B cell (primary cell): ENCODE data around the gene LPIN3. TPM values are rescaled to one million over a fixed set of nuclear protein-coding genes. Genes with fewer than 3 reads are reported as not detected.

Experiments used
- ATAC-seq: fragments of 200-7000 bp; cut with Tn5 transposase; one replicate; pipeline ENCODE4 v1.10.0; 2021; ENCODE audit warnings: low read depth, mild to moderate bottlenecking, moderate number of reproducible peaks, moderate library complexity
- CTCF ChIA-PET: fragments of 350-600 bp; sonication (Branson Sonifier 250); formaldehyde crosslinking; loops from one replicate; lab custom pipeline; 2021; ENCODE audit warnings: antibody characterized with exemption, inconsistent platforms; lab: Charles Lee
- POLR2A ChIA-PET: fragments of 350-600 bp; sonication (Branson Sonifier 250); formaldehyde crosslinking; loops from one replicate; lab custom pipeline; 2021; ENCODE audit warnings: antibody characterized with exemption; lab: Charles Lee
- DNase-seq: peaks from one replicate; pipeline ENCODE4 v3.0.0; 2013
- H2AFZ ChIP-seq: 2 replicates; pipeline ENCODE4 v1.6.1; 2012; ENCODE audit warnings: mild to moderate bottlenecking, low read depth, low read length; ENCODE audit not compliant: insufficient read depth, poor library complexity, severe bottlenecking
- H3K27ac ChIP-seq, 2 donors: 1 replicate in 1 of 2; 2 replicates in 1 of 2; pipeline ENCODE4 v1.5.1; 2012 to 2013; ENCODE audit warnings: low read length in 2 of 2, mild to moderate bottlenecking in 2 of 2, moderate library complexity in 1 of 2
- H3K27me3 ChIP-seq, 4 experiments: fragments of 200-600 bp in 1 of 4; sonication (generic) in 1 of 4; replicated peaks in 1 of 4; 1 replicate in 2 of 4; 2 replicates in 2 of 4; pipeline versions ENCODE4 v1.6.1 to v1.7.0; 2013 to 2016; ENCODE audit warnings: low read length in 3 of 4, mild to moderate bottlenecking in 2 of 4, mixed read lengths in 1 of 4, moderate library complexity in 1 of 4; ENCODE audit not compliant: insufficient read depth in 4 of 4, control insufficient read depth in 3 of 4; ENCODE audit errors: control extremely low read depth in 1 of 4
- H3K36me3 ChIP-seq, 2 experiments: replicated peaks in 1 of 2; 1 replicate in 1 of 2; 2 replicates in 1 of 2; pipeline versions ENCODE4 v1.6.1 to v1.7.1; 2013; ENCODE audit warnings: low read length in 1 of 2; ENCODE audit not compliant: insufficient read depth in 2 of 2, control insufficient read depth in 1 of 2; ENCODE audit errors: control extremely low read depth in 1 of 2, extremely low read depth in 1 of 2
- H3K4me1 ChIP-seq, 2 donors: fragments of 200-600 bp in 1 of 2; sonication (generic) in 1 of 2; 1 replicate in 1 of 2; 2 replicates in 1 of 2; pipeline versions ENCODE4 v1.5.1 to v1.6.1; 2013 to 2017; ENCODE audit warnings: low read length in 2 of 2; ENCODE audit not compliant: control insufficient read depth in 2 of 2, insufficient read depth in 2 of 2
- H3K4me2 ChIP-seq: replicated peaks from 2 replicates; pipeline ENCODE3; 2012; ENCODE audit warnings: mild to moderate bottlenecking, low read depth, low read length; ENCODE audit not compliant: poor library complexity, severe bottlenecking
- H3K4me3 ChIP-seq, 5 experiments: fragments of 200-600 bp in 1 of 5; sonication (generic) in 1 of 5; 1 replicate in 3 of 5; 2 replicates in 2 of 5; pipeline versions ENCODE4 v1.5.1 to v1.7.0; 2011 to 2016; ENCODE audit warnings: low read length in 4 of 5, mild to moderate bottlenecking in 4 of 5, low read depth in 2 of 5, control low read depth in 1 of 5, moderate library complexity in 1 of 5; ENCODE audit not compliant: insufficient read depth in 1 of 5; ENCODE audit errors: control extremely low read depth in 1 of 5, extremely low read depth in 1 of 5
- H3K79me2 ChIP-seq: fragments of 200-600 bp; sonication (generic); one replicate; pipeline ENCODE4 v1.6.0; 2016; ENCODE audit warnings: low read length; ENCODE audit not compliant: control insufficient read depth, insufficient read depth
- H3K9ac ChIP-seq: fragments of 200-600 bp; sonication (generic); 2 replicates; pipeline ENCODE4 v1.6.1; 2017; ENCODE audit warnings: mild to moderate bottlenecking, low read length, moderate library complexity
- H3K9me3 ChIP-seq, 3 donors: one replicate each; pipeline versions ENCODE4 v1.6.1 to v1.7.1; 2013; ENCODE audit warnings: low read length in 2 of 3; ENCODE audit not compliant: control insufficient read depth in 2 of 3, insufficient read depth in 1 of 3; ENCODE audit errors: control extremely low read depth in 1 of 3
- H4K20me1 ChIP-seq: 2 replicates; pipeline ENCODE4 v1.6.0; 2012; ENCODE audit warnings: mild to moderate bottlenecking, low read length; ENCODE audit not compliant: insufficient read depth, control insufficient read depth, poor library complexity, severe bottlenecking
- H3K27ac Mint-ChIP-seq: one replicate; pipeline ENCODE4 v1.8.0; 2021; ENCODE audit warnings: mixed read lengths
- H3K27me3 Mint-ChIP-seq: one replicate; pipeline ENCODE4 v1.8.0; 2021; ENCODE audit warnings: mixed read lengths
- H3K4me1 Mint-ChIP-seq: one replicate; pipeline ENCODE4 v1.8.0; 2021; ENCODE audit warnings: mixed read lengths
- H3K4me3 Mint-ChIP-seq: one replicate; pipeline ENCODE4 v1.8.0; 2021; ENCODE audit warnings: mixed read lengths
- H3K9me3 Mint-ChIP-seq: one replicate; pipeline ENCODE4 v1.8.0; 2022; ENCODE audit warnings: mixed read lengths; ENCODE audit not compliant: insufficient read depth
- CTCF ChIP-seq: fragments of 200-600 bp; IDR thresholded peaks from one replicate; pipeline ENCODE4 v1.8.0; 2022; ENCODE audit warnings: antibody characterized with exemption, mild to moderate bottlenecking
- EZH2 ChIP-seq: IDR thresholded peaks from 2 replicates; pipeline ENCODE4 v1.6.1; 2012; ENCODE audit warnings: borderline replicate concordance, low read depth, mild to moderate bottlenecking, moderate library complexity, low read length; ENCODE audit not compliant: insufficient read depth, poor library complexity, severe bottlenecking
- WGBS: methylation state at CpG from one replicate; pipeline ENCODE4 v1.1.5; 2013; ENCODE audit warnings: missing lambda C conversion rate; ENCODE audit not compliant: insufficient coverage; 5-methylcytosine and 5-hydroxymethylcytosine counted together
- intact Hi-C: fragments of 100-400 bp; cut with micrococcal nuclease; formaldehyde crosslinking; loops from one replicate; pipeline ENCODE4 v1.10.0; 2022
- polyA plus RNA-seq: library from polyadenylated mRNA; depleted of rRNA; stranded (reverse); fragments of >200 nt; gene quantifications from 2 replicates; pipeline ENCODE4 v1.2.3, GENCODE V29; 2012
- total RNA-seq, 2 donors: library from RNA; stranded (reverse); fragments of 120-200 nt in 1 of 2; gene quantifications; 1 replicate in 1 of 2; 2 replicates in 1 of 2; pipeline versions ENCODE4 v1.2.3 to v1.2.4, GENCODE V29; 2013 to 2022

LPIN3 gene
- total and polyA plus RNA-seq, 2 donors (not counting 1 experiment from before 2014, with no cell fraction given) = 0.84 to 1.2 TPM

- WGBS = 90% methylated on average over 11 of the region's 11 CpGs
- H3K4me2 ChIP-seq = no peak overlapping the region
- no peaks in the 10 kb centered on the region for H3K36me3 ChIP-seq
- H3K9me3 ChIP-seq = no peaks in the 10 kb centered on the region
- Mint-ChIP-seq H3K27ac (no peak overlapping the region), H3K9me3 (no peaks in the 10 kb centered on the region), H3K27me3 (no peaks in the 10 kb centered on the region), H3K4me3 (no peak overlapping the region), H3K4me1 (no peaks in the 10 kb centered on the region)
- POLR2A ChIA-PET = no interaction called here
- no peaks in the 10 kb centered on the region for H4K20me1 ChIP-seq
- H3K27me3 ChIP-seq = no peaks in the 10 kb centered on the region
- H2AFZ ChIP-seq = no peak overlapping the region
- H3K4me1 ChIP-seq = no peaks in the 10 kb centered on the region
- no peak overlapping the region for H3K9ac ChIP-seq
- H3K27ac ChIP-seq = no peak overlapping the region
- H3K79me2 ChIP-seq = no peaks in the 10 kb centered on the region
- CTCF ChIA-PET = interaction anchor here (1.0 kb wide), 1 partner anchor 18 kb away, joined by 3 read pairs; no protein-coding TSS in a partner anchor
- H3K4me3 ChIP-seq = no peak overlapping the region
- TF ChIP-seq EZH2 (no peak), CTCF (no peak)
- ATAC-seq (peak; percentile 17), DNase-seq (no peak)
- intact Hi-C loops = no loop called here
Observed at GRCh38 chr20:41357424-41358163, 17.0 kb downstream of the LPIN3 start.

DNA sequence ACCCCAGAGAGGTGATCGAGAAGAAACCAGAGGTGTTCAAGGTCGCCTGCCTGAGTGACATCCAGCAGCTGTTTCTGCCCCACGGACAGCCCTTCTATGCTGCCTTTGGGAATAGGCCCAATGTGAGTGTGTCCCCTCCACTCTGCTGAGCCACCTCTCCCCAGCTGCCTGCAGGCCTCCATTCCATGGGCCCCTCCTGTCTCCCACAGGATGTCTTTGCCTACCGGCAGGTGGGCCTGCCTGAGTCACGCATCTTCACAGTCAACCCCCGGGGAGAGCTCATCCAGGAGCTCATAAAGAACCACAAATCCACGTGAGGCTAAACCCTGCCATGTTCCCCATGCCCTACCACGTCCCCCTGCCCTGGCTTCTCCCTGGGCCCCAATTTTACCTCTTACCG is 17.6 kb downstream of the LPIN3 start:
- no peaks in the 10 kb centered on the region for H3K9me3 Mint-ChIP-seq

More for the DNA sequence above, 17.6 kb downstream of the LPIN3 start:
- Histone ChIP-seq H3K4me2 (no peak overlapping the region), H4K20me1 (no peaks in the 10 kb centered on the region), H2AFZ (no peak overlapping the region), H3K27ac (no peak overlapping the region), H3K9me3 (no peaks in the 10 kb centered on the region), H3K9ac (no peak overlapping the region), H3K36me3 (no peaks in the 10 kb centered on the region), H3K4me1 (no peaks in the 10 kb centered on the region), H3K79me2 (no peaks in the 10 kb centered on the region), H3K4me3 (no peak overlapping the region), H3K27me3 (no peaks in the 10 kb centered on the region)
- WGBS = 89% methylated on average over 9 of the region's 9 CpGs
- H3K4me1 Mint-ChIP-seq = no peaks in the 10 kb centered on the region
- TF ChIP-seq EZH2 (no peak), CTCF (no peak)
- no peaks in the 10 kb centered on the region for H3K27me3 Mint-ChIP-seq
- no peak for DNase-seq
- H3K4me3 Mint-ChIP-seq = no peak overlapping the region
- POLR2A ChIA-PET = no interaction called here
- intact Hi-C loops = no loop called here
- CTCF ChIA-PET = interaction anchor here (1.0 kb wide), 1 partner anchor 19 kb away, joined by 3 read pairs; no protein-coding TSS in a partner anchor
- H3K27ac Mint-ChIP-seq = no peak overlapping the region
- ATAC-seq = no peak
